ENCODE measurements around the gene TGFA.

GRCh38 chr2:70583091-70583490 lies 29.5 kb upstream of the TGFA start:
- TF ChIP-seq, protein P1, sequence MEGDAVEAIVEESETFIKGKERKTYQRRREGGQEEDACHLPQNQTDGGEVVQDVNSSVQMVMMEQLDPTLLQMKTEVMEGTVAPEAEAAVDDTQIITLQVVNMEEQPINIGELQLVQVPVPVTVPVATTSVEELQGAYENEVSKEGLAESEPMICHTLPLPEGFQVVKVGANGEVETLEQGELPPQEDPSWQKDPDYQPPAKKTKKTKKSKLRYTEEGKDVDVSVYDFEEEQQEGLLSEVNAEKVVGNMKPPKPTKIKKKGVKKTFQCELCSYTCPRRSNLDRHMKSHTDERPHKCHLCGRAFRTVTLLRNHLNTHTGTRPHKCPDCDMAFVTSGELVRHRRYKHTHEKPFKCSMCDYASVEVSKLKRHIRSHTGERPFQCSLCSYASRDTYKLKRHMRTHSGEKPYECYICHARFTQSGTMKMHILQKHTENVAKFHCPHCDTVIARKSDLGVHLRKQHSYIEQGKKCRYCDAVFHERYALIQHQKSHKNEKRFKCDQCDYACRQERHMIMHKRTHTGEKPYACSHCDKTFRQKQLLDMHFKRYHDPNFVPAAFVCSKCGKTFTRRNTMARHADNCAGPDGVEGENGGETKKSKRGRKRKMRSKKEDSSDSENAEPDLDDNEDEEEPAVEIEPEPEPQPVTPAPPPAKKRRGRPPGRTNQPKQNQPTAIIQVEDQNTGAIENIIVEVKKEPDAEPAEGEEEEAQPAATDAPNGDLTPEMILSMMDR (IDR thresholded peaks at IDR 0.05; ENCODE audit: low read length), result no peak
- no peak for TF ChIP-seq EZH2 (IDR thresholded peaks at IDR 0.05; ENCODE audit: borderline replicate concordance, low read length)

Data from OCI-LY1 (cell line).